Caco-2 (cell line): ENCODE measurements around the gene OR7C2. TPM values are rescaled to one million over a fixed set of nuclear protein-coding genes. Genes with fewer than 3 reads are reported as not detected.

Experiments
- BruUV-seq: library from RNA; stranded (reverse); fragments of 400-500 nt; replicated peaks from 2 replicates; lab custom pipeline; 2021; lab: Mats Ljungman, UMichigan
- CTCF ChIA-PET: fragments of 300-600 bp; sonication (Branson Sonifier 250); formaldehyde crosslinking; loops from one replicate; lab custom pipeline; 2022; ENCODE audit warnings: antibody characterized with exemption; lab: Charles Lee
- POLR2A ChIA-PET: fragments of 300-600 bp; sonication (Branson Sonifier 250); formaldehyde crosslinking; loops from one replicate; lab custom pipeline; 2022; ENCODE audit warnings: antibody characterized with exemption; lab: Charles Lee
- DNase-seq, 2 experiments: peaks; one replicate each; pipeline versions ENCODE4 v3.0.0 to v3.0.0-alpha.2; 2020 to 2022
- H3K27me3 ChIP-seq: replicated peaks from 2 replicates; pipeline ENCODE4 v1.6.0; 2011; ENCODE audit warnings: low read length; ENCODE audit not compliant: control insufficient read depth, insufficient read depth
- H3K36me3 ChIP-seq: 2 replicates; pipeline ENCODE4 v1.5.1; 2011; ENCODE audit warnings: low read length; ENCODE audit not compliant: control insufficient read depth, insufficient read depth
- H3K4me1 ChIP-seq: fragments of 250-450 bp; sonication (Bioruptor Pico); 2 replicates; pipeline ENCODE4 v1.5.1; 2020; ENCODE audit warnings: mild to moderate bottlenecking
- H3K4me3 ChIP-seq: 2 replicates; pipeline ENCODE4 v1.5.1; 2011; ENCODE audit warnings: low read depth, mild to moderate bottlenecking, control low read depth, low read length
- H3K9me3 ChIP-seq: fragments of 250-450 bp; sonication (Bioruptor Pico); 2 replicates; pipeline ENCODE4 v1.5.1; 2020; ENCODE audit warnings: mild to moderate bottlenecking, moderate library complexity
- H3K27ac Mint-ChIP-seq: one replicate; pipeline ENCODE4 v1.8.0; 2022; ENCODE audit warnings: mixed read lengths; ENCODE audit not compliant: unreplicated experiment
- H3K27me3 Mint-ChIP-seq: one replicate; pipeline ENCODE4 v1.8.0; 2022; ENCODE audit warnings: mixed read lengths; ENCODE audit not compliant: insufficient read depth, unreplicated experiment
- H3K36me3 Mint-ChIP-seq: one replicate; pipeline ENCODE4 v1.8.0; 2022; ENCODE audit warnings: mild to moderate bottlenecking, mixed read lengths; ENCODE audit not compliant: insufficient read depth, unreplicated experiment
- H3K4me1 Mint-ChIP-seq: one replicate; pipeline ENCODE4 v1.8.0; 2022; ENCODE audit warnings: low read depth, mixed read lengths; ENCODE audit not compliant: unreplicated experiment
- H3K4me3 Mint-ChIP-seq: one replicate; pipeline ENCODE4 v1.8.0; 2022; ENCODE audit warnings: mild to moderate bottlenecking, moderate library complexity, mixed read lengths; ENCODE audit not compliant: unreplicated experiment
- H3K9me3 Mint-ChIP-seq: one replicate; pipeline ENCODE4 v1.8.0; 2022; ENCODE audit warnings: mixed read lengths; ENCODE audit not compliant: unreplicated experiment
- intact Hi-C: fragments of 100-400 bp; cut with micrococcal nuclease; formaldehyde crosslinking; loops from one replicate; pipeline ENCODE4 v1.10.0; 2022; ENCODE audit not compliant: unreplicated experiment
- total RNA-seq: library from RNA; stranded (reverse); gene quantifications from 2 replicates; pipeline ENCODE4 v1.2.3, GENCODE V29; 2022
- TF ChIP-seq, protein P1 (sequence below), 2 experiments: fragments of 200-600 bp in 1 of 2; IDR thresholded peaks; 1 replicate in 1 of 2; 2 replicates in 1 of 2; pipeline versions ENCODE4 v1.5.1 to v1.8.0; 2011 to 2022; ENCODE audit warnings: antibody characterized with exemption in 1 of 2, control low read depth in 1 of 2, inconsistent platforms in 1 of 2, low read depth in 1 of 2, low read length in 1 of 2, mild to moderate bottlenecking in 1 of 2, moderate library complexity in 1 of 2; ENCODE audit not compliant: insufficient read depth in 1 of 2, severe bottlenecking in 1 of 2, unreplicated experiment in 1 of 2

The OR7C2 gene
- total RNA-seq, 1 experiment from 2014 or later, result not detected

DNA sequence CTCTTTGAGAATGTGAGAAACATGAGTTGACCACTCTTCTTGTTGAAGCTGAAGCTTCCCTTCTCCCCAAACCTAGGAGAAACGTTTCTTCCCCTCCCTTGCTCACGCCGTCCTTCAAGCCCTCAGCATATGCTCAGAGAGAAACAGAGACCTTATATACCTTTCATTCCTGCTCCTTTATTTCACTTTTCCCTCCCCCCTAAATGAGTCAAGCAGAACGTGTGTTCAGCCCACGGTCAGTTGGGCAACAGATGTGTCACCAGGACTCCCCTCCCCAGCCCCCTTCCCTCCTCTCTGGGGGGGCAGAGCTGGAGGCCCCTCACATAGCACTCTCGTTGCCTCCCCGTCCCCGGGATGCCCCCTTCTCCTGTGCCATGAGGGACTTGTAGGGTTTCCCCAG lies 8.6 kb downstream of the OR7C2 start:
- H3K27ac Mint-ChIP-seq, result no peak overlapping the region
- POLR2A ChIA-PET, result no interaction called here
- H3K4me3 Mint-ChIP-seq, result no peak overlapping the region
- peaks cover 13% of the 10 kb centered on the region for H3K9me3 Mint-ChIP-seq
- CTCF ChIA-PET, result no interaction called here
- Histone ChIP-seq H3K27me3 (no peaks in the 10 kb centered on the region), H3K4me3 (no peak overlapping the region), H3K36me3 (no peaks in the 10 kb centered on the region), H3K4me1 (no peaks in the 10 kb centered on the region), H3K9me3 (no peaks in the 10 kb centered on the region)
- H3K36me3 Mint-ChIP-seq, result peaks cover 1% of the 10 kb centered on the region
- no peak for DNase-seq
- peaks cover 5% of the 10 kb centered on the region for H3K27me3 Mint-ChIP-seq
- H3K4me1 Mint-ChIP-seq, result no peaks in the 10 kb centered on the region
- TF ChIP-seq, protein P1, sequence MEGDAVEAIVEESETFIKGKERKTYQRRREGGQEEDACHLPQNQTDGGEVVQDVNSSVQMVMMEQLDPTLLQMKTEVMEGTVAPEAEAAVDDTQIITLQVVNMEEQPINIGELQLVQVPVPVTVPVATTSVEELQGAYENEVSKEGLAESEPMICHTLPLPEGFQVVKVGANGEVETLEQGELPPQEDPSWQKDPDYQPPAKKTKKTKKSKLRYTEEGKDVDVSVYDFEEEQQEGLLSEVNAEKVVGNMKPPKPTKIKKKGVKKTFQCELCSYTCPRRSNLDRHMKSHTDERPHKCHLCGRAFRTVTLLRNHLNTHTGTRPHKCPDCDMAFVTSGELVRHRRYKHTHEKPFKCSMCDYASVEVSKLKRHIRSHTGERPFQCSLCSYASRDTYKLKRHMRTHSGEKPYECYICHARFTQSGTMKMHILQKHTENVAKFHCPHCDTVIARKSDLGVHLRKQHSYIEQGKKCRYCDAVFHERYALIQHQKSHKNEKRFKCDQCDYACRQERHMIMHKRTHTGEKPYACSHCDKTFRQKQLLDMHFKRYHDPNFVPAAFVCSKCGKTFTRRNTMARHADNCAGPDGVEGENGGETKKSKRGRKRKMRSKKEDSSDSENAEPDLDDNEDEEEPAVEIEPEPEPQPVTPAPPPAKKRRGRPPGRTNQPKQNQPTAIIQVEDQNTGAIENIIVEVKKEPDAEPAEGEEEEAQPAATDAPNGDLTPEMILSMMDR (IDR thresholded peaks at IDR 0.05; ENCODE audit: insufficient read depth in 1 of 2, low read depth in 1 of 2, low read length in 1 of 2, severe bottlenecking in 1 of 2, unreplicated experiment in 1 of 2), result no peak
- BruUV-seq, result no TSS peak
- intact Hi-C loops, result no loop called here

DNA sequence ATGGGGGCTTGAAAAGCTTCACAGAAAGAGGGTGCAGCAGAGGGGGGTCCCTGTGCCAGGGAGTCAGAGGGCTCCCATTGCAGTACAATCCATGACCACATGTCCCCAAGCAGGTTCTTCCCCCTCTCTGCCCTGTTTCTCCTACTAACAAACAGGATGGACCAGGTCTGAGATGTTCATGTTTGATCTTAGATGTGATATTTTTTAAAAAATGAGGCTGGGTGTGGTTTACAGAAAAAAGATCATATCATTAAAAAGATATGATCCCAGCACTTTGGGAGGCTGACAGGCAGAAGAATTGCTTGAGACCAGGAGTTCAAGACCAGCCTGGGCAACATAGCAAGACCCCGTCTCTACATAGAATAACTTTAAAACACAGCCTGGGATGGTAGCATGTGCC lies 9.1 kb downstream of the OR7C2 start:
- TF ChIP-seq, protein P1 (IDR thresholded peaks at IDR 0.05; ENCODE audit: insufficient read depth in 1 of 2, low read depth in 1 of 2, low read length in 1 of 2, severe bottlenecking in 1 of 2, unreplicated experiment in 1 of 2), result no peak
- no peaks in the 10 kb centered on the region for H3K4me1 ChIP-seq
- no peak overlapping the region for H3K4me3 ChIP-seq
- H3K4me1 Mint-ChIP-seq, result no peaks in the 10 kb centered on the region
- H3K9me3 Mint-ChIP-seq, result peaks cover 10% of the 10 kb centered on the region
- H3K27ac Mint-ChIP-seq, result no peak overlapping the region
- no peak overlapping the region for H3K4me3 Mint-ChIP-seq
- no peaks in the 10 kb centered on the region for H3K9me3 ChIP-seq
- POLR2A ChIA-PET, result no interaction called here
- no peak for DNase-seq
- no TSS peak for BruUV-seq
- peaks cover 5% of the 10 kb centered on the region for H3K27me3 Mint-ChIP-seq
- intact Hi-C loops, result no loop called here
- H3K36me3 Mint-ChIP-seq, result no peaks in the 10 kb centered on the region
- CTCF ChIA-PET, result no interaction called here
- H3K27me3 ChIP-seq, result no peaks in the 10 kb centered on the region
- no peaks in the 10 kb centered on the region for H3K36me3 ChIP-seq

DNA sequence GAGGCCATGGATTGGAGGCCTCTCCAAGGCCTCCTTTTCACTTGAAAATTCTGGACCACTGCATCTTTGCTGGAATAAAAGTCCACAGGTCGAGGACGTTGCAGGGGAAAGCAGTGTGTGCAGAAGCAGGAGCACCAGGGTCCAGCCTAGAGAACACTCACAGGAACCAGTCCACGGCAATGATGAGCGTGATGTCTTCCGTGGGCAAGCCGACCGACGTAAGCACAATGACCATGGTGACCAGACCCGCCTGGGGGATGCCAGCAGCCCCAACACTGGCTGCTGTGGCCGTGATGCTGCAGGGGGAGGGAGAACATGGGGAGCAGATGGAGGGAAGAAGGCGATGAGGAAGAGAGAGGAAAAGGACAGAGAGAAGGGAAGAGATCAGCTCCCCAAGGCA lies 11.5 kb downstream of the OR7C2 start:
- POLR2A ChIA-PET, result no interaction called here
- intact Hi-C loops, result no loop called here
- CTCF ChIA-PET, result no interaction called here
- TF ChIP-seq, protein P1 (IDR thresholded peaks at IDR 0.05; ENCODE audit: insufficient read depth in 1 of 2, low read depth in 1 of 2, low read length in 1 of 2, severe bottlenecking in 1 of 2, unreplicated experiment in 1 of 2), result no peak
- Mint-ChIP-seq H3K4me1 (no peaks in the 10 kb centered on the region), H3K27me3 (no peaks in the 10 kb centered on the region), H3K4me3 (no peak overlapping the region), H3K9me3 (peaks cover 20% of the 10 kb centered on the region), H3K27ac (no peak overlapping the region), H3K36me3 (no peaks in the 10 kb centered on the region)
- Histone ChIP-seq H3K9me3 (no peaks in the 10 kb centered on the region), H3K4me1 (no peaks in the 10 kb centered on the region), H3K4me3 (no peak overlapping the region), H3K27me3 (no peaks in the 10 kb centered on the region), H3K36me3 (no peaks in the 10 kb centered on the region)
- DNase-seq, result no peak
- BruUV-seq, result no TSS peak
